Aorta (tissue), 5 donors: ENCODE measurements around the gene MCU. TPM values are rescaled to one million over a fixed set of nuclear protein-coding genes. Genes with fewer than 3 reads are reported as not detected.

ENCODE experiments used
- ATAC-seq: fragments of 200-7000 bp; cut with Tn5 transposase; one replicate; pipeline ENCODE4 v1.9.1; 2022; ENCODE audit warnings: moderate library complexity; ENCODE audit not compliant: low FRiP score
- DNase-seq, 2 donors: peaks; one replicate each; pipeline ENCODE4 v3.0.0-alpha.2; 2020
- H3K27ac ChIP-seq, 2 donors: one replicate each; pipeline ENCODE4 v1.5.1; 2013; ENCODE audit warnings: low read length in 2 of 2, mild to moderate bottlenecking in 2 of 2, moderate library complexity in 2 of 2, control low read depth in 1 of 2, inconsistent platforms in 1 of 2, low read depth in 1 of 2
- H3K27me3 ChIP-seq, 2 donors: one replicate each; pipeline ENCODE4 v1.6.1; 2013; ENCODE audit warnings: control low read depth in 1 of 2, low read length in 1 of 2, mild to moderate bottlenecking in 1 of 2, moderate library complexity in 1 of 2; ENCODE audit not compliant: insufficient read depth in 2 of 2, control insufficient read depth in 1 of 2
- H3K36me3 ChIP-seq, 2 donors: one replicate each; pipeline ENCODE4 v1.6.1; 2013; ENCODE audit warnings: control low read depth in 1 of 2, low read length in 1 of 2, mild to moderate bottlenecking in 1 of 2; ENCODE audit not compliant: insufficient read depth in 2 of 2, control insufficient read depth in 1 of 2
- H3K4me1 ChIP-seq, 2 donors: one replicate each; pipeline ENCODE4 v1.6.1; 2013; ENCODE audit warnings: low read length in 2 of 2, control low read depth in 1 of 2, mild to moderate bottlenecking in 1 of 2, moderate library complexity in 1 of 2; ENCODE audit not compliant: insufficient read depth in 2 of 2, control insufficient read depth in 1 of 2
- H3K4me3 ChIP-seq, 2 donors: one replicate each; pipeline ENCODE4 v1.5.1; 2013; ENCODE audit warnings: low read length in 2 of 2, control low read depth in 1 of 2, mild to moderate bottlenecking in 1 of 2
- H3K9me3 ChIP-seq: one replicate; pipeline ENCODE4 v1.6.1; 2013; ENCODE audit warnings: mild to moderate bottlenecking, low read length; ENCODE audit not compliant: control insufficient read depth
- WGBS, 2 donors: extraction: QIAGEN DNeasy Blood & Tissue Kit; methylation state at CpG; one replicate each; pipeline ENCODE4 v1.1.7; 2013; 5-methylcytosine and 5-hydroxymethylcytosine counted together
- intact Hi-C, 2 donors: fragments of 100-400 bp; cut with DNase I; formaldehyde crosslinking; loops; one replicate each; pipeline versions ENCODE4 v1.14.2 to v1.15.0; 2022
- polyA plus RNA-seq, 2 donors: library from polyadenylated mRNA; stranded (reverse); fragments of 200-250 nt; gene quantifications; one replicate each; pipeline ENCODE4 v1.2.3, GENCODE V29; 2013
- total RNA-seq, 2 donors: library from RNA; stranded (reverse); fragmentation: NEBNext Ultra II Directional; extraction: Animal tissue kit (Norgen Biotek cat#: 25700); gene quantifications; one replicate each; pipeline ENCODE4 v1.2.1, GENCODE V29; 2021
- donor health status: healthy with polysubstance abuse.
- donor health status: Bipolar disorder and iron deficiency.
- donor health status: DM: no; HTN: no; CAD: no.
- donor health status: DM: no; HTN: no; CAD: no.
- donor health status: DM: yes; HTN: yes; CAD: no.

MCU gene
- total and polyA plus RNA-seq, 4 donors: 18.3 to 45.6 (median 26.6) TPM

- Histone ChIP-seq H3K27me3 (no peaks in the 10 kb centered on the region), H3K27ac (no peak overlapping the region), H3K9me3 (no peaks in the 10 kb centered on the region), H3K36me3 (no peaks in the 10 kb centered on the region), H3K4me1 (peaks cover 0 to 3% of the 10 kb centered on the region in 2 donors), H3K4me3 (no peak overlapping the region)
- 4 to 9% methylated on average over 2 of the region's 2 CpGs for WGBS, 2 donors
- intact Hi-C loops: no loop called here
- ATAC-seq (no peak), DNase-seq (no peak)
Observed at GRCh38 chr10:72814099-72814790, 122.3 kb downstream of the MCU start.

- H3K36me3 ChIP-seq: no peaks in the 10 kb centered on the region
- intact Hi-C loops: no loop called here
- WGBS, 2 donors: 70 to 72% methylated on average over 1 of the region's 1 CpG
- H3K4me3 ChIP-seq: no peak overlapping the region
- no peaks in the 10 kb centered on the region for H3K27me3 ChIP-seq
- H3K4me1 ChIP-seq: peaks cover 0 to 3% of the 10 kb centered on the region in 2 donors
- no peak overlapping the region for H3K27ac ChIP-seq
- DNase-seq (no peak), ATAC-seq (no peak)
- H3K9me3 ChIP-seq: no peaks in the 10 kb centered on the region
Observed at GRCh38 chr10:72816565-72816964, 124.6 kb downstream of the MCU start.

GRCh38 chr10:72818076-72818475 is 126.1 kb downstream of the MCU start:
- Histone ChIP-seq H3K4me3 (no peak overlapping the region), H3K27ac (no peak overlapping the region), H3K36me3 (no peaks in the 10 kb centered on the region), H3K27me3 (no peaks in the 10 kb centered on the region), H3K9me3 (peaks cover 2% of the 10 kb centered on the region), H3K4me1 (peaks cover 0 to 3% of the 10 kb centered on the region in 2 donors)
- intact Hi-C loops: no loop called here
- no peak for DNase-seq
- ATAC-seq: no peak
- 50 to 53% methylated on average over 2 of the region's 2 CpGs for WGBS, 2 donors

- peaks cover 2% of the 10 kb centered on the region for H3K9me3 ChIP-seq
- ATAC-seq: no peak
- no peak overlapping the region for H3K27ac ChIP-seq
- H3K27me3 ChIP-seq: no peaks in the 10 kb centered on the region
- no peak for DNase-seq
- WGBS, 2 donors: 94 to 100% methylated on average over 1 of the region's 1 CpG
- intact Hi-C loops: no loop called here
- H3K36me3 ChIP-seq: no peaks in the 10 kb centered on the region
- peaks cover 0 to under 1% of the 10 kb centered on the region in 2 donors for H3K4me1 ChIP-seq
- H3K4me3 ChIP-seq: no peak overlapping the region
Observed at GRCh38 chr10:72819053-72819452, 127.1 kb downstream of the MCU start.

GRCh38 chr10:72821606-72822005 is 129.7 kb downstream of the MCU start:
- H3K27ac ChIP-seq: no peak overlapping the region
- H3K27me3 ChIP-seq: no peaks in the 10 kb centered on the region
- no peaks in the 10 kb centered on the region for H3K36me3 ChIP-seq
- H3K4me1 ChIP-seq: no peaks in the 10 kb centered on the region
- DNase-seq (no peak), ATAC-seq (no peak)
- peaks cover 2% of the 10 kb centered on the region for H3K9me3 ChIP-seq
- H3K4me3 ChIP-seq: no peak overlapping the region
- intact Hi-C loops: no loop called here
- 91 to 97% methylated on average over 2 of the region's 2 CpGs for WGBS, 2 donors

GRCh38 chr10:72822342-72822986 is 130.5 kb downstream of the MCU start:
- Histone ChIP-seq H3K27me3 (no peaks in the 10 kb centered on the region), H3K9me3 (peaks cover 2% of the 10 kb centered on the region), H3K36me3 (no peaks in the 10 kb centered on the region), H3K4me3 (no peak overlapping the region), H3K4me1 (no peaks in the 10 kb centered on the region), H3K27ac (no peak overlapping the region)
- WGBS, 2 donors: 95% methylated on average over 4 of the region's 4 CpGs
- no peak for DNase-seq
- intact Hi-C loops: no loop called here
- ATAC-seq: no peak

GRCh38 chr10:72825163-72825562 is 133.2 kb downstream of the MCU start:
- no peak for ATAC-seq
- Histone ChIP-seq H3K36me3 (no peaks in the 10 kb centered on the region), H3K27ac (no peak overlapping the region), H3K27me3 (no peaks in the 10 kb centered on the region), H3K4me1 (no peaks in the 10 kb centered on the region), H3K4me3 (no peak overlapping the region), H3K9me3 (peaks cover 2% of the 10 kb centered on the region)
- DNase-seq: no peak
- intact Hi-C loops: no loop called here

GRCh38 chr10:72826346-72826745 is 134.4 kb downstream of the MCU start:
- peaks cover 2% of the 10 kb centered on the region for H3K9me3 ChIP-seq
- no peaks in the 10 kb centered on the region for H3K36me3 ChIP-seq
- ATAC-seq: no peak
- H3K27ac ChIP-seq: no peak overlapping the region
- intact Hi-C loops: no loop called here
- DNase-seq: no peak
- H3K4me3 ChIP-seq: no peak overlapping the region
- no peaks in the 10 kb centered on the region for H3K27me3 ChIP-seq
- no peaks in the 10 kb centered on the region for H3K4me1 ChIP-seq

GRCh38 chr10:72828294-72828693 is 136.4 kb downstream of the MCU start:
- Histone ChIP-seq H3K36me3 (no peaks in the 10 kb centered on the region), H3K9me3 (no peaks in the 10 kb centered on the region), H3K4me3 (no peak overlapping the region), H3K4me1 (no peaks in the 10 kb centered on the region), H3K27ac (no peak overlapping the region), H3K27me3 (no peaks in the 10 kb centered on the region)
- intact Hi-C loops: no loop called here
- ATAC-seq (no peak), DNase-seq (no peak)
